Activated naive CD4-positive, alpha-beta T cell treated with anti-CD3 and anti-CD28 coated beads for 36 hours (primary cell): ENCODE measurements around the gene L2HGDH. TPM values are rescaled to one million over a fixed set of nuclear protein-coding genes. Genes with fewer than 3 reads are reported as not detected.

ENCODE experiments used
- CTCF ChIA-PET: fragments of 350-600 bp; sonication (Branson Sonifier 250); formaldehyde crosslinking; loops from one replicate; lab custom pipeline; 2021; ENCODE audit warnings: antibody characterized with exemption; lab: Charles Lee
- DNase-seq: peaks from one replicate; pipeline ENCODE4 v3.0.0-alpha.2; 2020
- H3K27ac Mint-ChIP-seq: one replicate; pipeline ENCODE4 v1.8.0; 2021; ENCODE audit warnings: mild to moderate bottlenecking, mixed read lengths
- H3K27me3 Mint-ChIP-seq: one replicate; pipeline ENCODE4 v1.8.0; 2021; ENCODE audit warnings: low read depth, mixed read lengths
- H3K36me3 Mint-ChIP-seq: one replicate; pipeline ENCODE4 v1.8.0; 2021; ENCODE audit warnings: low read depth, mixed read lengths
- H3K4me1 Mint-ChIP-seq: one replicate; pipeline ENCODE4 v1.8.0; 2021; ENCODE audit warnings: low read depth, mixed read lengths
- H3K4me3 Mint-ChIP-seq: one replicate; pipeline ENCODE4 v1.8.0; 2021; ENCODE audit warnings: mild to moderate bottlenecking, moderate library complexity, mixed read lengths
- H3K9me3 Mint-ChIP-seq: one replicate; pipeline ENCODE4 v1.8.0; 2021; ENCODE audit warnings: mixed read lengths
- intact Hi-C: fragments of 100-400 bp; cut with micrococcal nuclease; formaldehyde crosslinking; loops from one replicate; pipeline ENCODE4 v1.15.1; 2023
- microRNA-seq: library from miRNA; unstranded; fragments of <30 nt; microRNA quantifications from one replicate; pipeline ENCODE4 v1.2.0, GENCODE V29; 2022; ENCODE audit warnings: borderline microRNAs expressed, borderline replicate concordance
- total RNA-seq, 2 experiments: library from RNA; stranded (reverse); gene quantifications; one replicate each; pipeline ENCODE4 v1.2.3, GENCODE V29; 2021

The L2HGDH gene
- total RNA-seq, 2 experiments from 2014 or later, result 13.5 to 14.3 TPM

- no peak overlapping the region for H3K27ac Mint-ChIP-seq
- DNase-seq, result no peak
- CTCF ChIA-PET, result interaction anchor here (0.7 to 0.8 kb wide), 3 partner anchors 33 to 333 kb away, joined by 3 to 7 read pairs (median 4); no protein-coding TSS in a partner anchor
- peaks cover 48% of the 10 kb centered on the region for H3K4me1 Mint-ChIP-seq
- intact Hi-C loops, result no loop called here
- H3K9me3 Mint-ChIP-seq, result no peaks in the 10 kb centered on the region
- peaks cover 3% of the 10 kb centered on the region for H3K36me3 Mint-ChIP-seq
- no peaks in the 10 kb centered on the region for H3K27me3 Mint-ChIP-seq
- no peak overlapping the region for H3K4me3 Mint-ChIP-seq
Measured at GRCh38 chr14:50225067-50225973, 86.7 kb downstream of the L2HGDH start.

GRCh38 chr14:50222055-50222613 lies 89.9 kb downstream of the L2HGDH start:
- no peaks in the 10 kb centered on the region for H3K27me3 Mint-ChIP-seq
- intact Hi-C loops, result no loop called here
- H3K36me3 Mint-ChIP-seq, result no peaks in the 10 kb centered on the region
- H3K27ac Mint-ChIP-seq, result no peak overlapping the region
- H3K4me3 Mint-ChIP-seq, result no peak overlapping the region
- H3K9me3 Mint-ChIP-seq, result no peaks in the 10 kb centered on the region
- H3K4me1 Mint-ChIP-seq, result peaks cover 44% of the 10 kb centered on the region
- CTCF ChIA-PET, result no interaction called here
- no peak for DNase-seq

- Mint-ChIP-seq H3K27me3 (no peaks in the 10 kb centered on the region), H3K9me3 (no peaks in the 10 kb centered on the region), H3K36me3 (no peaks in the 10 kb centered on the region), H3K4me1 (peaks cover 31% of the 10 kb centered on the region), H3K27ac (no peak overlapping the region), H3K4me3 (no peak overlapping the region)
- no peak for DNase-seq
- intact Hi-C loops, result no loop called here
- CTCF ChIA-PET, result no interaction called here
Measured at GRCh38 chr14:50218501-50218900, 93.5 kb downstream of the L2HGDH start.

- no peaks in the 10 kb centered on the region for H3K36me3 Mint-ChIP-seq
- CTCF ChIA-PET, result no interaction called here
- no peak for DNase-seq
- no peak overlapping the region for H3K4me3 Mint-ChIP-seq
- H3K4me1 Mint-ChIP-seq, result peaks cover 18% of the 10 kb centered on the region
- intact Hi-C loops, result no loop called here
- H3K27ac Mint-ChIP-seq, result no peak overlapping the region
- H3K27me3 Mint-ChIP-seq, result no peaks in the 10 kb centered on the region
- no peaks in the 10 kb centered on the region for H3K9me3 Mint-ChIP-seq
Measured at GRCh38 chr14:50215416-50215815, 96.6 kb downstream of the L2HGDH start.

DNA sequence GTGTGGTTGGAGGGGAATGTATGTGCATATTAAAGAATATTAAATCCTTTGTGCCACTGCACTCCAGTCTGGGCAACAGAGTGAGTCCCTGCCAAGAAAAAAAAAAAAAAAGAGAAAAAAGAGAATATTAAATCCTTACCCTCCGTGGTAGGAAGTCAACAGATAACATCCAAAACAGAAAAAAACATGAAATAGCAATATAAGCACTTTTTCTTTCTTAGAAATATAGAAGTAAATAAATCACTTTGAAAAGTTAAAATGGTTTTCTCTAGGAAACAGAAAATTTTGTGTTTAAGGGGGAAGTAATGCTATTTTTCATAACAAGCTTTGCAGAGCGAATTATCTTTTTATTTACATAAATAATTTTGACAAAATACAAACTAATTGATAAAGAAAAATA lies 98.2 kb downstream of the L2HGDH start:
- H3K9me3 Mint-ChIP-seq, result no peaks in the 10 kb centered on the region
- peaks cover 12% of the 10 kb centered on the region for H3K4me1 Mint-ChIP-seq
- H3K27me3 Mint-ChIP-seq, result no peaks in the 10 kb centered on the region
- H3K36me3 Mint-ChIP-seq, result no peaks in the 10 kb centered on the region
- CTCF ChIA-PET, result no interaction called here
- H3K4me3 Mint-ChIP-seq, result no peak overlapping the region
- intact Hi-C loops, result no loop called here
- no peak for DNase-seq
- no peak overlapping the region for H3K27ac Mint-ChIP-seq

DNA sequence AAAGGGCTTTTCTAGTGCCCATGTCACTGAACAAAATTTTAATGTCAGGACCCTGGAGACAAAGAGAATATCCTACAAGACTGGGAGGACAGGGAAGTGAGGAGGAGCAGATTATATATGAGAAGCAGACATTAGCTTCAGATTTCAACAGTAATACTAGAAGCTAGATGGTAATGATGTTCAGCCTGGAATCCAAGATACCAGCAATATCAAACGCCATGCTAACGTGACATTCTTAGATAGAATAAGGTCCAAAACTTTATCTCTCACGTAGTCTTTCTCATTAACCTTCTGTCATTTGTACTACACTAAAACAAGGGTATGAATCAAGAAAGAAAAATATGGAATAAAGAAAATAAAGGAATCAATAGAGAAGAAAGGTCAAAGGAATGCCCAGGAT lies 99.3 kb downstream of the L2HGDH start:
- CTCF ChIA-PET, result no interaction called here
- intact Hi-C loops, result no loop called here
- DNase-seq, result no peak
- Mint-ChIP-seq H3K9me3 (no peaks in the 10 kb centered on the region), H3K4me1 (peaks cover 9% of the 10 kb centered on the region), H3K4me3 (no peak overlapping the region), H3K27ac (no peak overlapping the region), H3K27me3 (no peaks in the 10 kb centered on the region), H3K36me3 (no peaks in the 10 kb centered on the region)

DNA sequence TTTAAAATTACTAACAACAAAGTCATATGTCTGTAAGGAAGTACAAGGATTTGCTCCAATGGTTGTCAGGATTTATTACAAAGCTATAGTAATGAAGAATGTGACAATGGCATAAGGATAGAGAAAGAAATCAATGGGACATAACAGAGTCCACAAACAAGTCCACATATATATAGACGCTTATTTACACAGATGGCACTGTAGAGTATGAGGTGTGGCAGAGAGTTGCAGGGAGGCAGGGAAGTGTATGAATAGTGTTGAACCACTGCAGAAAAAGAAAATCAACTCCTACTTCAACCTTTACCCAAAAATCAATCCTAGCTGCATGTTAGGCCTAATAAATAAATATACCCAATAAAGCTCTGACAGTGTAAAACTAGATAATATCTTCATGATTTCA lies 102.0 kb downstream of the L2HGDH start:
- Mint-ChIP-seq H3K4me3 (no peak overlapping the region), H3K4me1 (peaks cover 5% of the 10 kb centered on the region), H3K9me3 (no peaks in the 10 kb centered on the region), H3K27ac (no peak overlapping the region), H3K27me3 (no peaks in the 10 kb centered on the region), H3K36me3 (no peaks in the 10 kb centered on the region)
- intact Hi-C loops, result no loop called here
- DNase-seq, result no peak
- CTCF ChIA-PET, result no interaction called here

DNA sequence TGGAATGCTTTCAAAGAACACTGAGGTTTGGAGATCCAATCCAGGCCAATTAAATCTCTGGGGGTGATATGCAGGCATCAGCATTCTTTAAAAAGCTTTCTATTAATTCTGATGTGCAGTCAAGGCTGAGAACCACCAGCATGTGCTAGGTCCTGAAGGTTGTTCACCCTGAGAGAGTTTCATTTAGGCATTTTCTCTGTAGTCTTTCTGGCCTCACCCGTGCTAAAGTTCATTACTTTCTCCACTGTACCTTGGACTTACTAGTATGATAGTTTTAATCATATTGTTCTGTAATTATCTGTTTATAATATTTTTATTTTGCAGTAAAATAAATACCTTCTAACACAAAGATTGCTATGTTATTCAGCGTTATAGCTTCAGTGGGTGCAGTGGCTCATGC lies 113.5 kb downstream of the L2HGDH start:
- no peak for DNase-seq
- Mint-ChIP-seq H3K27me3 (no peaks in the 10 kb centered on the region), H3K9me3 (no peaks in the 10 kb centered on the region), H3K27ac (no peak overlapping the region), H3K36me3 (peaks cover 4% of the 10 kb centered on the region), H3K4me1 (no peaks in the 10 kb centered on the region), H3K4me3 (no peak overlapping the region)
- intact Hi-C loops, result no loop called here
- CTCF ChIA-PET, result interaction anchor here (0.7 to 0.9 kb wide), 2 partner anchors 18 to 368 kb away, joined by 4 to 6 read pairs; no protein-coding TSS in a partner anchor

DNA sequence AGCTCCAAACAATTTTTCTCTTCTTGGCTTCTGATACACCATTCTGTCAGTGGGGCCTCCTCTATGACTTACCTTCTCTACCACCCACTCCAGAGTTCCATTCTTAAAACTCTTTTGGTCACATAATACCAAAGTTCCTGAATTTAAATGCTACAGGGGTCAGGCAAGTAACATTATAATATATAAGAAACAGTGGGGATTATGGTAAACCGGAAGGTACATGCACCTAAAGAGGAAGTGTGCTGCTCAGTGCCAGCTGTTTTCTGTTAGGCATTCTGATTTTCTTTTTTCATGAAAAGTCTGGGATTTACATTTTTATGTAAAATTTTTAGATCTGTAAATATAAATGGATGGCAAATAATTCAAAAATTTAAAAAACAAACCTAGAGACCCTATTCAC lies 120.5 kb downstream of the L2HGDH start:
- CTCF ChIA-PET, result no interaction called here
- no peak overlapping the region for H3K4me3 Mint-ChIP-seq
- no peaks in the 10 kb centered on the region for H3K4me1 Mint-ChIP-seq
- no peak for DNase-seq
- H3K36me3 Mint-ChIP-seq, result peaks cover 4% of the 10 kb centered on the region
- H3K27me3 Mint-ChIP-seq, result no peaks in the 10 kb centered on the region
- H3K27ac Mint-ChIP-seq, result no peak overlapping the region
- H3K9me3 Mint-ChIP-seq, result no peaks in the 10 kb centered on the region
- intact Hi-C loops, result no loop called here

Small RNA genes lying within 50 kb of the gene (microRNA-seq; reads per million reads assigned to microRNA genes)
- gene MIR4504, result not detected

Other genes starting within 250 kb of the L2HGDH start
- gene VCPKMT, start 195.7 kb downstream of the L2HGDH start, total RNA-seq, result 10 to 100 TPM in 1 of 2 experiments, 1 to 10 TPM in 1; 9.6 to 10.5 TPM
- gene SOS2, start 80.7 kb downstream of the L2HGDH start, total RNA-seq, result 10 to 100 TPM; 20.3 to 22.1 TPM
- 10 to 100 TPM; 11.7 to 13.7 TPM for gene DMAC2L, start 95 bp upstream of the L2HGDH start, total RNA-seq
- 1 to 10 TPM; 1.5 to 2.0 TPM for gene CDKL1, start 84.7 kb upstream of the L2HGDH start, total RNA-seq
- gene MAP4K5, start 220.3 kb upstream of the L2HGDH start, total RNA-seq, result 10 to 100 TPM; 10.2 to 11.2 TPM
- gene ATL1, start 247.9 kb upstream of the L2HGDH start, total RNA-seq, result 1 to 10 TPM in 1 of 2 experiments, not detected in 1; 1.0 TPM